DND-41 (cell line): ENCODE results near the gene BCL7A.

Source experiments
- ATAC-seq: fragments of 200-7000 bp; cut with Tn5 transposase; 3 replicates; pipeline ENCODE4 v1.9.1; 2021; ENCODE audit warnings: low read depth; ENCODE audit not compliant: insufficient read depth
- DNase-seq: peaks from one replicate; pipeline ENCODE4 v3.0.0-alpha.2; 2020
- H2AFZ ChIP-seq: 2 replicates; pipeline ENCODE4 v1.6.0; 2012; ENCODE audit warnings: low read depth, low read length
- H3K27ac ChIP-seq: 2 replicates; pipeline ENCODE4 v1.5.1; 2012; ENCODE audit warnings: low read length, inconsistent platforms
- H3K27me3 ChIP-seq: fragments of 200-600 bp; sonication (generic); 2 replicates; pipeline ENCODE4 v1.6.0; 2012; ENCODE audit warnings: low read length, mild to moderate bottlenecking, inconsistent platforms; ENCODE audit not compliant: insufficient read depth, poor library complexity
- H3K36me3 ChIP-seq: 2 replicates; pipeline ENCODE4 v1.5.1; 2012; ENCODE audit warnings: low read length, inconsistent platforms; ENCODE audit not compliant: insufficient read depth
- H3K4me1 ChIP-seq: 2 replicates; pipeline ENCODE4 v1.5.1; 2012; ENCODE audit warnings: mild to moderate bottlenecking, low read length; ENCODE audit not compliant: insufficient read depth
- H3K4me2 ChIP-seq: 2 replicates; pipeline ENCODE4 v1.6.0; 2012; ENCODE audit warnings: mild to moderate bottlenecking, moderate library complexity, low read length, inconsistent platforms; ENCODE audit not compliant: insufficient read depth
- H3K4me3 ChIP-seq, 2 experiments: fragments of 200-600 bp in 1 of 2; shearing (Covaris generic) in 1 of 2; 2 replicates each; pipeline ENCODE4 v1.5.1; 2012 to 2016; ENCODE audit warnings: inconsistent platforms in 2 of 2, low read length in 2 of 2, mild to moderate bottlenecking in 2 of 2, low read depth in 1 of 2, moderate library complexity in 1 of 2
- H3K79me2 ChIP-seq: 2 replicates; pipeline ENCODE4 v1.6.0; 2012; ENCODE audit warnings: low read length, inconsistent platforms; ENCODE audit not compliant: insufficient read depth
- H3K9ac ChIP-seq: 2 replicates; pipeline ENCODE4 v1.6.0; 2012; ENCODE audit warnings: low read depth, mild to moderate bottlenecking, inconsistent platforms, low read length, moderate library complexity
- H3K9me3 ChIP-seq: 2 replicates; pipeline ENCODE4 v1.5.1; 2012; ENCODE audit warnings: low read length, moderate library complexity, mild to moderate bottlenecking, inconsistent platforms; ENCODE audit not compliant: insufficient read depth, severe bottlenecking
- H4K20me1 ChIP-seq: 2 replicates; pipeline ENCODE4 v1.6.0; 2012; ENCODE audit warnings: low read length; ENCODE audit not compliant: insufficient read depth
- EZH2 ChIP-seq: IDR thresholded peaks from 3 replicates; pipeline ENCODE4 v1.6.1; 2012; ENCODE audit warnings: borderline replicate concordance, low read depth, mild to moderate bottlenecking, moderate library complexity, low read length, inconsistent platforms; ENCODE audit not compliant: severe bottlenecking
- TF ChIP-seq, protein P1 (sequence below): IDR thresholded peaks from 2 replicates; pipeline ENCODE4 v1.5.1; 2012; ENCODE audit warnings: borderline replicate concordance, low read length, moderate library complexity, mild to moderate bottlenecking; ENCODE audit not compliant: poor library complexity, severe bottlenecking; ENCODE audit errors: extremely low read depth

Gene BCL7A

GRCh38 chr12:122031342-122032216, 9.9 kb downstream of the BCL7A start:
- H3K9me3 ChIP-seq: no peaks in the 10 kb centered on the region
- no peak overlapping the region for H2AFZ ChIP-seq
- peaks cover 17% of the 10 kb centered on the region for H3K4me1 ChIP-seq
- H3K27me3 ChIP-seq: no peaks in the 10 kb centered on the region
- H3K4me2 ChIP-seq: no peak overlapping the region
- peak; percentile 77 for ATAC-seq
- peaks cover 100% of the 10 kb centered on the region for H3K79me2 ChIP-seq
- H3K4me3 ChIP-seq: no peak overlapping the region
- peaks cover 67% of the 10 kb centered on the region for H3K36me3 ChIP-seq
- peaks cover 83% of the 10 kb centered on the region for H4K20me1 ChIP-seq
- peak overlapping the region; percentile 25 for H3K27ac ChIP-seq
- TF ChIP-seq, protein P1, sequence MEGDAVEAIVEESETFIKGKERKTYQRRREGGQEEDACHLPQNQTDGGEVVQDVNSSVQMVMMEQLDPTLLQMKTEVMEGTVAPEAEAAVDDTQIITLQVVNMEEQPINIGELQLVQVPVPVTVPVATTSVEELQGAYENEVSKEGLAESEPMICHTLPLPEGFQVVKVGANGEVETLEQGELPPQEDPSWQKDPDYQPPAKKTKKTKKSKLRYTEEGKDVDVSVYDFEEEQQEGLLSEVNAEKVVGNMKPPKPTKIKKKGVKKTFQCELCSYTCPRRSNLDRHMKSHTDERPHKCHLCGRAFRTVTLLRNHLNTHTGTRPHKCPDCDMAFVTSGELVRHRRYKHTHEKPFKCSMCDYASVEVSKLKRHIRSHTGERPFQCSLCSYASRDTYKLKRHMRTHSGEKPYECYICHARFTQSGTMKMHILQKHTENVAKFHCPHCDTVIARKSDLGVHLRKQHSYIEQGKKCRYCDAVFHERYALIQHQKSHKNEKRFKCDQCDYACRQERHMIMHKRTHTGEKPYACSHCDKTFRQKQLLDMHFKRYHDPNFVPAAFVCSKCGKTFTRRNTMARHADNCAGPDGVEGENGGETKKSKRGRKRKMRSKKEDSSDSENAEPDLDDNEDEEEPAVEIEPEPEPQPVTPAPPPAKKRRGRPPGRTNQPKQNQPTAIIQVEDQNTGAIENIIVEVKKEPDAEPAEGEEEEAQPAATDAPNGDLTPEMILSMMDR: peak; percentile 74
- no peak for TF ChIP-seq EZH2
- H3K9ac ChIP-seq: no peak overlapping the region
- DNase-seq: peak; percentile 62

GRCh38 chr12:122032580-122032979, 10.9 kb downstream of the BCL7A start:
- Histone ChIP-seq H4K20me1 (peaks cover 82% of the 10 kb centered on the region), H3K4me3 (no peak overlapping the region), H3K27ac (no peak overlapping the region), H3K4me2 (no peak overlapping the region), H3K27me3 (no peaks in the 10 kb centered on the region), H3K9me3 (no peaks in the 10 kb centered on the region), H3K9ac (no peak overlapping the region), H2AFZ (no peak overlapping the region), H3K4me1 (peaks cover 10% of the 10 kb centered on the region; the same call in 1 of the 2 replicates), H3K79me2 (peaks cover 97% of the 10 kb centered on the region), H3K36me3 (peaks cover 77% of the 10 kb centered on the region)
- no peak for DNase-seq
- ATAC-seq: no peak
- no peak for TF ChIP-seq EZH2
- TF ChIP-seq, protein P1: no peak

DNA sequence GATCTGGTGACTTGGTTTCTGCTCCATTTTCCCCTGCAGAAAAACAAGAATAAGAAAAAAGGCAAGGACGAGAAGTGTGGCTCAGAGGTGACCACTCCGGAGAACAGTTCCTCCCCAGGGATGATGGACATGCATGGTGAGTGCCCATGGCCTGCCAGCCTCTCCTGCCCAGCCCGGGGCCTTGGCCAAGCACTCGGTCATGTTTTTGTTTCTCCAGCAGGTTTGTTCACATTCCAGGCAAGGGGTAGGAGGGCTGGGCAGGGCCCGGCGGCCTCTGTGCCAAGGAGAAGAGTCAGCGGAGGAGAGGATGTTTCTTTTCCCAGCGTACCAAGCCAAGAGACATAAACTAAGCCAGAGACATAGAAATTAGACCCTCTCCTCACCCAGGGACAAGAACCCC, 13.6 kb downstream of the BCL7A start:
- Histone ChIP-seq H3K9me3 (no peaks in the 10 kb centered on the region), H3K79me2 (peaks cover 79% of the 10 kb centered on the region), H2AFZ (no peak overlapping the region), H3K4me1 (no peaks in the 10 kb centered on the region), H3K36me3 (peaks cover 79% of the 10 kb centered on the region), H3K27ac (no peak overlapping the region), H3K4me2 (no peak overlapping the region), H4K20me1 (peaks cover 58% of the 10 kb centered on the region), H3K9ac (no peak overlapping the region), H3K27me3 (no peaks in the 10 kb centered on the region), H3K4me3 (no peak overlapping the region)
- TF ChIP-seq, protein P1: no peak
- no peak for TF ChIP-seq EZH2
- DNase-seq: no peak
- ATAC-seq: no peak
